Measurements from ENCODE around the gene TNIK.

GRCh38 chr3:171108066-171108465 lies 352.1 kb downstream of the TNIK start:
- TF ChIP-seq LARP7 (IDR thresholded peaks at IDR 0.05): no peak
- TF ChIP-seq CTCF (IDR thresholded peaks at IDR 0.05 in 2 of 3, conservative IDR thresholded peaks at IDR 0.05 in 1 of 3; ENCODE audit: control insufficient read depth in 2 of 3, extremely low read depth in 1 of 3, insufficient read depth in 1 of 3, low read depth in 3 of 3, low read length in 3 of 3): no peak
- no peak for TF ChIP-seq POLR2AphosphoS5 (IDR thresholded peaks at IDR 0.05; ENCODE audit: low read length)
- TF ChIP-seq, protein P1, sequence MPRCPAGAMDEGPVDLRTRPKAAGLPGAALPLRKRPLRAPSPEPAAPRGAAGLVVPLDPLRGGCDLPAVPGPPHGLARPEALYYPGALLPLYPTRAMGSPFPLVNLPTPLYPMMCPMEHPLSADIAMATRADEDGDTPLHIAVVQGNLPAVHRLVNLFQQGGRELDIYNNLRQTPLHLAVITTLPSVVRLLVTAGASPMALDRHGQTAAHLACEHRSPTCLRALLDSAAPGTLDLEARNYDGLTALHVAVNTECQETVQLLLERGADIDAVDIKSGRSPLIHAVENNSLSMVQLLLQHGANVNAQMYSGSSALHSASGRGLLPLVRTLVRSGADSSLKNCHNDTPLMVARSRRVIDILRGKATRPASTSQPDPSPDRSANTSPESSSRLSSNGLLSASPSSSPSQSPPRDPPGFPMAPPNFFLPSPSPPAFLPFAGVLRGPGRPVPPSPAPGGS (IDR thresholded peaks at IDR 0.05; ENCODE audit: borderline replicate concordance, insufficient read depth, low read depth, low read length, poor library complexity, severe bottlenecking): no peak
- no peak for TF ChIP-seq EZH2 (IDR thresholded peaks at IDR 0.05; ENCODE audit: borderline replicate concordance, control insufficient read depth, low read depth, low read length)
- TF ChIP-seq ZNF207 (IDR thresholded peaks at IDR 0.05; ENCODE audit: borderline replicate concordance): no peak
- TF ChIP-seq MYC (IDR thresholded peaks at IDR 0.05; ENCODE audit: insufficient read depth, insufficient read length, insufficient replicate concordance, low read length, severe bottlenecking): no peak
- no peak for TF ChIP-seq ZBTB33 (IDR thresholded peaks at IDR 0.05)
- TF ChIP-seq YY1 (IDR thresholded peaks at IDR 0.05; ENCODE audit: low read depth, low read length): no peak
- TF ChIP-seq, protein P2, sequence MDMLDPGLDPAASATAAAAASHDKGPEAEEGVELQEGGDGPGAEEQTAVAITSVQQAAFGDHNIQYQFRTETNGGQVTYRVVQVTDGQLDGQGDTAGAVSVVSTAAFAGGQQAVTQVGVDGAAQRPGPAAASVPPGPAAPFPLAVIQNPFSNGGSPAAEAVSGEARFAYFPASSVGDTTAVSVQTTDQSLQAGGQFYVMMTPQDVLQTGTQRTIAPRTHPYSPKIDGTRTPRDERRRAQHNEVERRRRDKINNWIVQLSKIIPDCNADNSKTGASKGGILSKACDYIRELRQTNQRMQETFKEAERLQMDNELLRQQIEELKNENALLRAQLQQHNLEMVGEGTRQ (IDR thresholded peaks at IDR 0.05; ENCODE audit: borderline replicate concordance, low read depth, low read length): no peak

All from GM12878 (cell line).